ENCODE data around the gene FBXO34. TPM values are rescaled to one million over a fixed set of nuclear protein-coding genes. Genes with fewer than 3 reads are reported as not detected.

The FBXO34 gene
- total RNA-seq, 2 donors from 2014 or later: 16.0 to 21.6 TPM

GRCh38 chr14:55238019-55238680 is 33.1 kb upstream of the FBXO34 start:
- TF ChIP-seq CTCF (IDR thresholded peaks at IDR 0.05): no peak
- Histone ChIP-seq H3K27me3 (replicated peaks; ENCODE audit: insufficient read depth) (no peaks in the 10 kb centered on the region), H3K36me3 (no peaks in the 10 kb centered on the region), H3K4me3 (no peak overlapping the region), H3K27ac (no peak overlapping the region), H3K4me1 (ENCODE audit: control insufficient read depth in 1 of 2, low read depth in 2 of 2) (no peaks in the 10 kb centered on the region), H3K9me3 (no peaks in the 10 kb centered on the region)
- DNase-seq (ENCODE audit: low spot score) (no peak), ATAC-seq (ENCODE audit: insufficient number of reproducible peaks, low FRiP score, low read depth) (no peak)

- no peak for DNase-seq (ENCODE audit: low spot score)
- Histone ChIP-seq H3K4me1 (ENCODE audit: control insufficient read depth in 1 of 2, low read depth in 2 of 2) (no peaks in the 10 kb centered on the region), H3K27ac (no peak overlapping the region), H3K9me3 (no peaks in the 10 kb centered on the region), H3K4me3 (no peak overlapping the region), H3K36me3 (no peaks in the 10 kb centered on the region), H3K27me3 (replicated peaks; ENCODE audit: insufficient read depth) (no peaks in the 10 kb centered on the region)
- no peak for TF ChIP-seq CTCF (IDR thresholded peaks at IDR 0.05)
- ATAC-seq (ENCODE audit: insufficient number of reproducible peaks, low FRiP score, low read depth): no peak
Observed at GRCh38 chr14:55239320-55239719, 31.9 kb upstream of the FBXO34 start.

GRCh38 chr14:55240526-55241178 is 30.6 kb upstream of the FBXO34 start:
- Histone ChIP-seq H3K36me3 (no peaks in the 10 kb centered on the region), H3K27ac (no peak overlapping the region), H3K9me3 (no peaks in the 10 kb centered on the region), H3K27me3 (replicated peaks; ENCODE audit: insufficient read depth) (no peaks in the 10 kb centered on the region), H3K4me3 (no peak overlapping the region), H3K4me1 (ENCODE audit: control insufficient read depth in 1 of 2, low read depth in 2 of 2) (no peaks in the 10 kb centered on the region)
- DNase-seq (ENCODE audit: low spot score) (no peak), ATAC-seq (ENCODE audit: insufficient number of reproducible peaks, low FRiP score, low read depth) (no peak)
- TF ChIP-seq CTCF (IDR thresholded peaks at IDR 0.05): no peak

GRCh38 chr14:55241673-55242072 is 29.5 kb upstream of the FBXO34 start:
- ATAC-seq (ENCODE audit: insufficient number of reproducible peaks, low FRiP score, low read depth): no peak

More at GRCh38 chr14:55241673-55242072, 29.5 kb upstream of the FBXO34 start:
- Histone ChIP-seq H3K27ac (no peak overlapping the region), H3K4me3 (no peak overlapping the region), H3K27me3 (replicated peaks; ENCODE audit: insufficient read depth) (no peaks in the 10 kb centered on the region), H3K9me3 (no peaks in the 10 kb centered on the region), H3K4me1 (ENCODE audit: control insufficient read depth in 1 of 2, low read depth in 2 of 2) (peaks cover 0 to 5% of the 10 kb centered on the region in 2 donors), H3K36me3 (no peaks in the 10 kb centered on the region)
- DNase-seq (ENCODE audit: low spot score): no peak
- no peak for TF ChIP-seq CTCF (IDR thresholded peaks at IDR 0.05)
